Transverse colon (tissue), 4 donors: ENCODE measurements around the gene ZFAND3. TPM values are rescaled to one million over a fixed set of nuclear protein-coding genes. Genes with fewer than 3 reads are reported as not detected.

Experiments used
- DNase-seq: peaks from one replicate; pipeline ENCODE4 v3.0.0-alpha.2; 2019
- H3K27ac ChIP-seq, 4 donors: fragments of 200-600 bp; sonication (generic); 2 replicates each; pipeline ENCODE4 v1.5.1; 2016 to 2018; ENCODE audit warnings: inconsistent platforms in 4 of 4
- H3K27me3 ChIP-seq: fragments of 200-600 bp; sonication (generic); 2 replicates; pipeline ENCODE4 v1.5.1; 2017; ENCODE audit warnings: inconsistent platforms
- H3K36me3 ChIP-seq, 4 donors: fragments of 200-600 bp; sonication (generic); 2 replicates each; pipeline ENCODE4 v1.5.1; 2017 to 2019; ENCODE audit warnings: inconsistent platforms in 4 of 4
- H3K4me1 ChIP-seq, 4 donors: fragments of 200-600 bp; sonication (generic); 2 replicates each; pipeline ENCODE4 v1.5.1; 2017 to 2020; ENCODE audit warnings: inconsistent platforms in 4 of 4
- H3K4me3 ChIP-seq, 4 donors: fragments of 200-600 bp; sonication (generic); 1 replicate in 1 of 4; 2 replicates in 3 of 4; pipeline versions ENCODE4 v1.5.1 to v1.6.1; 2017 to 2019; ENCODE audit warnings: inconsistent platforms in 4 of 4
- H3K9me3 ChIP-seq, 2 donors: fragments of 200-600 bp; sonication (generic); 2 replicates each; pipeline ENCODE4 v1.5.1; 2017 to 2019; ENCODE audit warnings: inconsistent platforms in 2 of 2
- EP300 ChIP-seq: sonication (generic); formaldehyde crosslinking; IDR thresholded peaks from one replicate; pipeline ENCODE4 v1.6.1; 2017; ENCODE audit warnings: antibody characterized with exemption, low read depth
- POLR2A ChIP-seq: fragments of 450-650 bp; IDR thresholded peaks from one replicate; pipeline ENCODE4 v1.6.1; 2016; ENCODE audit warnings: antibody characterized with exemption, mild to moderate bottlenecking, moderate library complexity
- POLR2AphosphoS5 ChIP-seq, 3 donors: sonication (generic); formaldehyde crosslinking; IDR thresholded peaks; one replicate each; pipeline ENCODE4 v1.6.1; 2016; ENCODE audit warnings: antibody characterized with exemption in 3 of 3
- WGBS, 2 donors: methylation state at CpG; one replicate each; pipeline ENCODE4 v1.1.5; 2018; ENCODE audit warnings: low coverage in 1 of 2; 5-methylcytosine and 5-hydroxymethylcytosine counted together
- in situ Hi-C, 4 donors: fragments of 200-750 bp; cut with MboI; loops; one replicate each; pipeline versions ENCODE4 v1.15.0 to v1.15.1; 2017; ENCODE audit warnings: low sequenced_read_pairs in 3 of 4, low pct_ligation_motif_present in 1 of 4, low pct_unique_long_range_greater_than_20kb in 1 of 4
- intact Hi-C: fragments of 100-400 bp; cut with DNase I; formaldehyde crosslinking; loops from one replicate; pipeline ENCODE4 v1.15.1; 2023; ENCODE audit warnings: low total_unique reads
- total RNA-seq, 4 donors: library from RNA; depleted of rRNA; stranded (reverse); fragments of >200 nt; gene quantifications; one replicate each; pipeline ENCODE4 v1.1.0, GENCODE V29; 2016
- TF ChIP-seq, protein P1 (sequence below), 5 experiments: fragments of 200-600 bp in 3 of 5; fragments of 450-650 bp in 2 of 5; sonication (generic) in 3 of 5; IDR thresholded peaks; 1 replicate in 2 of 5; 2 replicates in 3 of 5; pipeline ENCODE4 v1.5.1; 2016 to 2017; ENCODE audit warnings: antibody characterized with exemption in 5 of 5, inconsistent platforms in 3 of 5, mild to moderate bottlenecking in 2 of 5, moderate library complexity in 1 of 5

Gene ZFAND3
- total RNA-seq, 4 donors from 2014 or later: 20.5 to 83.4 (median 36.5) TPM

DNA sequence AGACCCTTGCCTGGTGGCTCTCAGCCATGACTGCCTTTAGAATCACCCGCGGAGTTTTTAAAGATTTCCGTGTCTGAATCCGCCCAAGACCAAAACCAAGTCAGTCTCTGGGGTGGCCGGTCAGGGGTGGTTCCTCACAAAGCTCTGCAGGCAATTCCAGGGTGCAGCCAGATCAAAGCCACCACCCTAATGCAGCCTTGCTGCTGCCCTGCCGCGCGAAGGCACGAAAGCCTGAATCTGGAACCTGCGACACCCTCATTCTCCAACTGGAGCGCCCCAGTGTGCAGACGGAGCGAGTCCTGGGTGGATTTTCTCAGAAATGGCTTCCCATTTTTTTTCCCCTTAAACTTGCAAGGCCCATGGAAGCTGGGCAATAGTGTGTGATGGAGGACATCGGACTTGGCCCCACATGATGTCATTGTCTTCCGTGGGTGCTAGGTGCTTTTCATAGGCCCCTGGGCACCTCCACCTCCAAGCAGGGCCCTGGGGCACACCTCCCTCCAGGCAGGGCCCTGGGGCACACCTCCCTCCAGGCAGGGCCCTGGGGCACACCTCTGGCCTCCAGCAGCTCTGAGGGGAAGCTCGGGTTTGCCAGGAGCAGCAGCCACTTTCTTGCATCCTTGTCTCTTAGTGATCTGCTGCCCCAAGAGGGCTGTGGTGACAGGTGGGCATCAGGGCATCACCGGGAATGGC is 343.1 kb downstream of the ZFAND3 start:
- Histone ChIP-seq H3K4me1 (peaks cover 0 to 11% (median 0%) of the 10 kb centered on the region in 4 donors), H3K27ac (no peak overlapping the region), H3K27me3 (no peaks in the 10 kb centered on the region), H3K9me3 (no peaks in the 10 kb centered on the region), H3K36me3 (no peaks in the 10 kb centered on the region), H3K4me3 (no peak overlapping the region)
- TF ChIP-seq POLR2A (no peak), EP300 (no peak), POLR2AphosphoS5 (IDR thresholded peaks at IDR 0.05) (no peak)
- TF ChIP-seq, protein P1, sequence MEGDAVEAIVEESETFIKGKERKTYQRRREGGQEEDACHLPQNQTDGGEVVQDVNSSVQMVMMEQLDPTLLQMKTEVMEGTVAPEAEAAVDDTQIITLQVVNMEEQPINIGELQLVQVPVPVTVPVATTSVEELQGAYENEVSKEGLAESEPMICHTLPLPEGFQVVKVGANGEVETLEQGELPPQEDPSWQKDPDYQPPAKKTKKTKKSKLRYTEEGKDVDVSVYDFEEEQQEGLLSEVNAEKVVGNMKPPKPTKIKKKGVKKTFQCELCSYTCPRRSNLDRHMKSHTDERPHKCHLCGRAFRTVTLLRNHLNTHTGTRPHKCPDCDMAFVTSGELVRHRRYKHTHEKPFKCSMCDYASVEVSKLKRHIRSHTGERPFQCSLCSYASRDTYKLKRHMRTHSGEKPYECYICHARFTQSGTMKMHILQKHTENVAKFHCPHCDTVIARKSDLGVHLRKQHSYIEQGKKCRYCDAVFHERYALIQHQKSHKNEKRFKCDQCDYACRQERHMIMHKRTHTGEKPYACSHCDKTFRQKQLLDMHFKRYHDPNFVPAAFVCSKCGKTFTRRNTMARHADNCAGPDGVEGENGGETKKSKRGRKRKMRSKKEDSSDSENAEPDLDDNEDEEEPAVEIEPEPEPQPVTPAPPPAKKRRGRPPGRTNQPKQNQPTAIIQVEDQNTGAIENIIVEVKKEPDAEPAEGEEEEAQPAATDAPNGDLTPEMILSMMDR (IDR thresholded peaks at IDR 0.05): no peak
- DNase-seq: no peak
- in situ Hi-C loops (no loop called here), intact Hi-C loops (no loop called here)
- WGBS, 2 donors: 97% methylated on average over 17 of the region's 17 CpGs; no CpG with 5 or more reads in 1 of the 2 donors

DNA sequence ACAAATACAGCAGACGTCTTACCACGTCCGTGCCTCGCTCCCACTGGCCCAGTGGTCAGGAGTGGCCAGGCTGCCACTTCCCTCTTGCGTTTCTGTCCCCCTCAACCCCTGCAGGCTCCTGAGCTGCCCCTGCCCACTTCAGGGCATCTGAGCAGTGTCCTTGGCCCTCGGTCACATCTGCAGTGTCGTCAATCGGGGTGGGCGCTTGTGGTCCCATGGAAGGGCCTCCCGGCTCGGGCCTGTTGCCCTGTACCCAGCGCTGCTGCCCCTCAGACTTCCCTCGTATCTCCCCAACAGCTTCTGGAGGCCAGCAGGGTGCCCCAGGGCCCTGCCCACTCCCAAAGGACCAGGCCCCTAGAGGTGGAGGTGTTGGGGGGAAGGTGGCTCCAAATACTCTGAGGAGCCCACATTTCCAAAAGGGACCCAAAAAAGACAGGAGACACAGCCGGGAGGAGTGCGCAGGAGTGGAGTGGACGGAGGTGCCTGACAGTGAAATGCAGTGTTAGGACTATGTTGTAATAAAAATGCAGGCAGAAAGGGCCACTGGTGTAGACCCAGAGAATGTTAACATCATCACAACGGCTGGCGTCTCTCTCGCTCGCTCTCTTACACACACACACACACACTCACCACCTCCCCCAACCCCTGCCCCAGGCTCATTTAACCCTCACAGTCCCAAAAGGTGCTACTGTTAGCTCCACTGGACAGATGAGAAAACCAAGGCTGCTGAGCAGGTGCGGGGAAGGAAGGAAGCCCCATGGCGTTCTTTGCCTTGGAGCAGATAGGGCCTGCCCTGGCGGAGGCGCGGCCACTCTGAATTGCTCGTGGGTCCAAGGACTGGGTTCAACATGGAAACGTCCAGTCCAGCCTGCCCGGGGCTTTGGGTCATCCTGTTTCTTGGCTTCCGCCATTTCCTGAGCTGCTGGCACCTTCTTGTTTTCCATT is 343.9 kb downstream of the ZFAND3 start:
- intact Hi-C loops: no loop called here
- WGBS, 2 donors: 75 to 84% methylated on average over 4 to 27 of the region's 29 CpGs

DNA sequence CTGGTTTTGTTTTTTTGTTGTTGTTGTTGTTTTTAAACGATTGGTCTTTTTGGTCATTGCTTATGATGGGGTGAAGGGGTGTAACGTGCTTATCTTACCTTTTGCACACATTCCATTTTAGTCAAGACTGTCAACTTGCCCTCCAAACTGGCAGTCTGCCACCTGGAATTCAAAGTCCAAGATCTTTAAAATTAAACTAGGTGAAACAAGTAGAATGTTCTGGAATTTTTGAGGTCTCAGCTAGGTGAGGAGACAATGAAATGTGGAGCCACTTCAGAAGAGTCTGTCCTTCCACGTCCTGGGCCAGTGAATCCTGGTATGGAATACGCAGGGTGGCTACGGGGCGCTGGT is 344.6 kb downstream of the ZFAND3 start:
- H3K9me3 ChIP-seq: no peaks in the 10 kb centered on the region
- DNase-seq: no peak
- in situ Hi-C loops: no loop called here

More for the DNA sequence above, 343.9 kb downstream of the ZFAND3 start:
- Histone ChIP-seq H3K27ac (no peak overlapping the region), H3K27me3 (no peaks in the 10 kb centered on the region), H3K4me3 (no peak overlapping the region), H3K4me1 (peaks cover 0 to 11% (median 0%) of the 10 kb centered on the region in 4 donors), H3K9me3 (no peaks in the 10 kb centered on the region), H3K36me3 (no peaks in the 10 kb centered on the region)
- TF ChIP-seq, protein P1 (IDR thresholded peaks at IDR 0.05): no peak
- TF ChIP-seq POLR2AphosphoS5 (IDR thresholded peaks at IDR 0.05): no peak
- TF ChIP-seq POLR2A: no peak
- no peak for TF ChIP-seq EP300
- no peak for DNase-seq
- in situ Hi-C loops: no loop called here

More for the DNA sequence above, 344.6 kb downstream of the ZFAND3 start:
- H3K36me3 ChIP-seq: no peaks in the 10 kb centered on the region
- no peak overlapping the region for H3K27ac ChIP-seq
- 26 to 79% methylated on average over 2 to 6 of the region's 6 CpGs for WGBS, 2 donors
- peaks cover 0 to 11% (median 0%) of the 10 kb centered on the region in 4 donors for H3K4me1 ChIP-seq
- H3K4me3 ChIP-seq: no peak overlapping the region
- no peaks in the 10 kb centered on the region for H3K27me3 ChIP-seq
- TF ChIP-seq POLR2A: no peak
- TF ChIP-seq POLR2AphosphoS5 (IDR thresholded peaks at IDR 0.05): no peak
- TF ChIP-seq, protein P1 (IDR thresholded peaks at IDR 0.05): no peak
- TF ChIP-seq EP300: no peak
- intact Hi-C loops: no loop called here
